ENCODE measurements around the gene HOXB4. TPM values are rescaled to one million over a fixed set of nuclear protein-coding genes. Genes with fewer than 3 reads are reported as not detected.

The HOXB4 gene
- total RNA-seq, 1 experiment from 2014 or later, result 14.5 TPM

DNA sequence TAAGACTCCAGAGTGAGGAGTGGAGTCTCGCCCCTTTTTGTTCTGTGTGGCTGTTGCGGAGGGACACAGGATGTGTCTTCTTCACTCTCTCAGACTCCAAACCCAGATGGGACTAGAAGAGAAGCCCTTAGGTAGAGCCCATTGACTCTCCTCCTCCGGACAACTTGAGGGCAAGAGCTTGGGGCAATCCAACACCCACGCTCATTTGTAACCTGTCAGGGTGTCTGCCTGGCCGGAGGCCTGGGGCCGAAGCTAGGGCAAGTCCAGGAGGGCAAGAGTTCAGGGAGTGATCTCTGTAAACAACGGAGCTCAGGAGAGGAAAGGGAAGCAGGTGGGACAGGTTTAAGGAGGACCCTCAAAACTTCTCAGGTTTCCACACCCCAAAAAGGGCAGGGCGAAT is 45.9 kb downstream of the HOXB4 start:
- no peak for DNase-seq (ENCODE audit: low spot score)

DNA sequence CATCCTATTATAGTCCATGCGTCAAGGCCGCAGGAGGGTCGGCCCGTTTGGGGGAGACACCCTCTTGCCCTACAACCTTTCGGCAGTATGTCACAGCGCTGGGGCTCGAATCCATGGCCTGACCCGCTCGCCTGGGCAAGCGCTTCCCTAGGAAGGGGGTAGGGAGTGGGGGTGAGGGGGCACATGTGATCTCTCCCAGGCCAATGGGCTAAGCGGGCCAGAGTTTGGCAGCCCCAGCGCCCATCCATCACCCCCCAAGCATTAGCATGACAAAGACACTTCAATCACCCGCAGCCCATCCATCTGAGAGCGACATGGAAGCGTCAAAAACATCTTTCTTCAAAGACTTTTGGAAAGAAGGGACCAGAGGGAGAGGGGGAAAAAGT is 47.3 kb downstream of the HOXB4 start, which contains the start of gene HOXB1:
HOXB1 (minus strand) TSS at position 125 of the 386 bp plus-strand sequence; CDS start at position 18, 107 bp downstream.
- no peak for DNase-seq (ENCODE audit: low spot score)

DNA sequence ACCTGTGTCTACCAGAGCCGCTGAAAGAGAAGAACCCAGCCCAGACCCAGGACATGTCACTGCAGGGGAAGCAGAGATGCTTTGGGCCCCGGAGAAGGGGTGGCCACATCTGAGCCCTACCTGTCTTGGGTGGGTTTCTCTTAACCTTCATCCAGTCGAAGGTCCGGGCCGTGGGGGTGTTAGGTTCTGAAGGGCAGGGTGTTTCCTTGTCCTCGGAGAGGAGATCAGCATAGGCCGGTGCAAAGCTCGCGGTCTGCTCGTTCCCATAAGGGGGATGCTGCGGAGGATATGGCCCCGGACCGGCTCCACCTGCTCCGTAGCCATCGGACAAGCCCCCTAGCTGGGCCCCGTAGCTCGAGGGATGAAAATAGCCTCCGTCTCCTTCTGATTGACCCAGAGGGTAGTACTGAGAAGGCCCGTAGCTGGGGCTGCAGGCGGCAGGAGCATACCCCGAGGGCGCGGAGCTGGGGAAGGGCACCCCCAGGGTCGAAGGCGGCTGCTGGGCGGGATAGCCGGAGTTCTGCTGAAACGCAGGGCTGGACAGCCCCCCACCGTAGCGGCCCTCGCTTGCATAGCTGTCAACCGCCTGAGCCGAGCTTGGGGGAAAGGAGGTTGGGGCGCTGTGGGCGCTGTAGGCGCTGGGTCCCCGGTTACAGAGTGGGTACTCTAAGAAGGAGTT is 47.8 kb downstream of the HOXB4 start:
- DNase-seq (ENCODE audit: low spot score), result no peak

DNA sequence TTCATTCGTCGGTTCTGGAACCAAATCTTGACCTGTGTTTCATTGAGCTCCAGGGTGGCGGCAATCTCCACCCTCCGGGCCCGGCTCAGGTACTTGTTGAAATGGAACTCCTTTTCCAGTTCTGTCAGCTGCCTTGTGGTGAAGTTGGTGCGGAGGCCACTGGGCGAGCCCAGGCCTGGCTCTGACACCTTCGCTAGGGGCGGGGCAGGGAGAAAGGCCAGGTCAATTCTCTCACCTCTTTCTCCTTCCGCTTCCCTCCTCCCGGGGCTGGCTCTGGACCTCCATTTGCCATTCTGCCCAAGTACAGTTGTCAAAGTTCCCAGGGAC is 48.5 kb downstream of the HOXB4 start:
- DNase-seq (ENCODE audit: low spot score), result no peak

GRCh38 chr17:48528936-48529682 is 49.0 kb downstream of the HOXB4 start:
- DNase-seq (ENCODE audit: low spot score), result no peak

DNA sequence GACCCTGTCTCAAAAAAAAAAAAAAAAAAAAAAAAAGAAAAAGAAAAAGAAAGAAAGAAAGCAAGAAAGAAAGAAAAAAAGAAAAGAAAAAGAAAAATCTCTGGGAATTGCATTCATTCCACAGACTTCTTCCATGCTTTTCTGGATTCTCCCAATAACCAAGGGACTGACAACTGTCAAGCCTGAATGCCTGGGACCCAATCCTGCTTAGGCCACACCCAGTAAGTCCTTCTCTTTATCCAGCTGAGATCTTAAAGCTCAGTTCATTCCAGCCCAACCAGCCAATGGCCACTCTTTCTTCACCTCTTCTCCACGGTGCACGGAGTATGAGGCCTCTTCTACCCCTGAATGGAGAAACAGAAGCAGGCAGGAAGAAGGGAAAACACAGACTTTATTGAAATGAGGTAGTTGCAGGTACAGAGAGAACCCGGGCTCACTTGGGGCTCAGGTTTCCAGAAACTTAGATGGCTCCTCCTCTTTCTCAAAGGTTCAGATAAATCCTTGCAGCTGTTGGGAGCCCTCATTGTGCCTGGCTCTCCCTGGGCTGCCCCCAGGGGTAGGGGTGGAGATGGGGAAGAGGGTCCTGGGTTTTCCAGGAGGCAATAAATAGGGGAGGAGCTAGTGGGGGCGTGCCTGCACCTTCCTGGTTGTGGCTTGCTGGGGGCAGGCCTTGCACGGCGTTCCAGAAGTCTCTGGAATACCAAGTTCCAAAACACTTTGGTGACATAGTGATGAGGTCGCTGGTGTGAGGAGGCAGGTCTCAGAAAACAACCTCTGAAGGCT is 49.8 kb downstream of the HOXB4 start:
- no peak for DNase-seq (ENCODE audit: low spot score)

DNA sequence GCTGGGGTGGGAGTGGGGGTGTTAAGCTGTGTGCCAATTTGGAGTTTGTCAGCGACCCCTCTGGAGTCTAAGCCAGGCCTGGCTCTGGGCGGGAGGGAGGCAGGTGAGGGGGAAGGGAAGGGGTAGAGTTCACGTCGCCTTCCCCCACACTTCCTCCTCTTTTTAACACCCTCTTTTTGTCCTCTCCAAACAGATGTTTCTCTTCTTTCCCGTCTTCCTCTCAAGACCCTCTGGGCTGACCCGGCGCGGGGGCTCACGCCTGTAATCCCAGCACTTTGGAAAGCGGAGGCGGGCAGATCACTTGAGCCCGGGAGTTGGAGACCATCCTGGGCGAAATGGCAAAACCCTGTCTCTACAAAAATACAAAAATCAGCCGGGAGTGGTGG is 50.6 kb downstream of the HOXB4 start:
- DNase-seq (ENCODE audit: low spot score), result no peak

- no peak for DNase-seq (ENCODE audit: low spot score)
These were observed 51.3 kb downstream of the HOXB4 start for GRCh38 chr17:48526608-48527546.

Other genes with a start within 250 kb of the HOXB4 start
- 4.3 and 4.7 TPM in 2 replicates for gene SKAP1, start 148.1 kb downstream of the HOXB4 start, total RNA-seq (2014; rRNA removed; shearing (Covaris generic))
- 0.08 TPM in 1 of 2 replicates, not detected in the other for gene HOXB1, start 47.3 kb downstream of the HOXB4 start, total RNA-seq (2014; rRNA removed; shearing (Covaris generic))
- 2.3 and 7.0 TPM in 2 replicates for gene HOXB2, start 33.2 kb downstream of the HOXB4 start, total RNA-seq (2014; rRNA removed; shearing (Covaris generic))
- 99.5 and 126 TPM in 2 replicates for gene HOXB3, start 11.9 kb upstream of the HOXB4 start, total RNA-seq (2014; rRNA removed; shearing (Covaris generic))
- 7.5 and 8.2 TPM in 2 replicates for gene HOXB5, start 15.4 kb upstream of the HOXB4 start, total RNA-seq (2014; rRNA removed; shearing (Covaris generic))
- 160 and 174 TPM in 2 replicates for gene HOXB6, start 26.6 kb upstream of the HOXB4 start, total RNA-seq (2014; rRNA removed; shearing (Covaris generic))
- 37.3 and 39.7 TPM in 2 replicates for gene HOXB7, start 32.7 kb upstream of the HOXB4 start, total RNA-seq (2014; rRNA removed; shearing (Covaris generic))
- 51.0 and 52.7 TPM in 2 replicates for gene HOXB8, start 36.9 kb upstream of the HOXB4 start, total RNA-seq (2014; rRNA removed; shearing (Covaris generic))
- gene HOXB9, start 48.0 kb upstream of the HOXB4 start, total RNA-seq (2014; rRNA removed; shearing (Covaris generic)), result 177 and 188 TPM in 2 replicates
- not detected in 2 replicates for gene PRAC1, start 144.2 kb upstream of the HOXB4 start, total RNA-seq (2014; rRNA removed; shearing (Covaris generic))
- gene PRAC2, start 144.8 kb upstream of the HOXB4 start, total RNA-seq (2014; rRNA removed; shearing (Covaris generic)), result 0.76 TPM in 1 of 2 replicates, not detected in the other
- gene HOXB13, start 150.4 kb upstream of the HOXB4 start, total RNA-seq (2014; rRNA removed; shearing (Covaris generic)), result 3.5 and 5.3 TPM in 2 replicates
- gene TTLL6, start 238.9 kb upstream of the HOXB4 start, total RNA-seq (2014; rRNA removed; shearing (Covaris generic)), result 0.05 and 0.36 TPM in 2 replicates

Measured in HT-29 (cell line).